HG03039 (cell line): ENCODE results near the gene DUS2.
"Not testable (repeated sequence)": the region's sequence is repeated elsewhere in the genome, so short reads cannot be mapped to it uniquely, and the experiment has no call there.

Experiments used
- ATAC-seq: cut with Tn5 transposase; IDR thresholded peaks from one replicate; pipeline ENCODE4 v1.9.1; 2021; ENCODE audit warnings: mild to moderate bottlenecking, moderate library complexity; ENCODE audit not compliant: unreplicated experiment

The DUS2 gene

GRCh38 chr16:67998231-67998778 lies 24.8 kb upstream of the DUS2 start:
- ATAC-seq = not testable (repeated sequence)

- ATAC-seq = not testable (repeated sequence)
These were observed 24.1 kb upstream of the DUS2 start, which contains the start of gene DPEP2 for GRCh38 chr16:67998779-67999688. DPEP2 (minus strand) TSS chr16:67999484; CDS start chr16:67993212, 6,272 bp downstream.

- ATAC-seq = no peak
These were observed 23.1 kb upstream of the DUS2 start for GRCh38 chr16:67999985-68000384.

- no peak for ATAC-seq
These were observed 22.6 kb upstream of the DUS2 start for GRCh38 chr16:68000450-68000849.

GRCh38 chr16:68003031-68003430 lies 20.1 kb upstream of the DUS2 start:
- no peak for ATAC-seq

- ATAC-seq = no peak
These were observed 17.9 kb upstream of the DUS2 start for GRCh38 chr16:68005211-68005610.

- no peak for ATAC-seq
These were observed 17.2 kb upstream of the DUS2 start for GRCh38 chr16:68005786-68006286.

- no peak for ATAC-seq
These were observed 13.8 kb upstream of the DUS2 start for GRCh38 chr16:68009157-68009735.

GRCh38 chr16:68009872-68010271 lies 13.2 kb upstream of the DUS2 start:
- not testable (repeated sequence) for ATAC-seq

- ATAC-seq = no peak
These were observed 9.6 kb upstream of the DUS2 start for GRCh38 chr16:68013440-68013839.

- ATAC-seq = no peak
These were observed 7.4 kb upstream of the DUS2 start, which contains the start of gene DPEP2NB for GRCh38 chr16:68015681-68016080. DPEP2NB (minus strand) TSS chr16:68015911; CDS start chr16:68015770, 141 bp downstream.

GRCh38 chr16:68019167-68019680 lies 3.9 kb upstream of the DUS2 start:
- ATAC-seq = no peak

GRCh38 chr16:68021490-68021889 lies 1.6 kb upstream of the DUS2 start:
- ATAC-seq = no peak

GRCh38 chr16:68022278-68022727 lies 781 bp upstream of the DUS2 start:
- ATAC-seq = peak; percentile 18

- ATAC-seq = no peak
These were observed 5.9 kb downstream of the DUS2 start for GRCh38 chr16:68028996-68029395.

- not testable (repeated sequence) for ATAC-seq
These were observed 7.0 kb downstream of the DUS2 start for GRCh38 chr16:68030108-68030507.

- ATAC-seq = no peak
These were observed 8.9 kb downstream of the DUS2 start for GRCh38 chr16:68031951-68032350.

GRCh38 chr16:68033101-68033500 lies 10.0 kb downstream of the DUS2 start:
- ATAC-seq = no peak

GRCh38 chr16:68035227-68035626 lies 12.1 kb downstream of the DUS2 start:
- no peak for ATAC-seq

- ATAC-seq = no peak
These were observed 14.9 kb downstream of the DUS2 start for GRCh38 chr16:68037841-68038597.
